A549 (cell line): ENCODE data around the gene MS4A4A. TPM values are rescaled to one million over a fixed set of nuclear protein-coding genes. Genes with fewer than 3 reads are reported as not detected.

Source experiments
- ATAC-seq, 2 experiments: fragments of 200-7000 bp in 1 of 2; fragments of >200 bp in 1 of 2; cut with Nextera tagmentation in 1 of 2; cut with Tn5 transposase in 1 of 2; 3 replicates each; pipeline versions ENCODE4 v1.8.0 to v1.9.1; 2018 to 2020; ENCODE audit warnings: mild to moderate bottlenecking in 1 of 2, moderate library complexity in 1 of 2
- CTCF ChIA-PET: fragments of 300-600 bp; sonication (Branson Sonifier 250); formaldehyde crosslinking; extraction: SDS; loops from one replicate; lab custom pipeline; 2021; ENCODE audit warnings: antibody characterized with exemption, inconsistent platforms; lab: Yijun Ruan, JAX
- POLR2A ChIA-PET: fragments of 350-600 bp; formaldehyde crosslinking; extraction: SDS; loops from one replicate; lab custom pipeline; 2021; ENCODE audit warnings: antibody characterized with exemption, inconsistent platforms; lab: Yijun Ruan, JAX
- DNase-seq, 2 experiments: peaks; one replicate each; pipeline versions ENCODE4 v3.0.0 to v3.0.0-alpha.2; 2011 to 2016; ENCODE audit warnings: low read depth in 1 of 2, low spot score in 1 of 2
- FAIRE-seq: peaks from 2 replicates; lab custom pipeline; 2011; peaks lifted over from hg19 to GRCh38; lab: Jason Lieb, UNC
- H3K27ac ChIP-seq, 2 experiments: fragments of >200 bp; sonication (Bioruptor Twin); formaldehyde crosslinking; 3 replicates each; pipeline ENCODE4 v1.5.1; 2016 to 2017
- H3K4me1 ChIP-seq: fragments of >200 bp; sonication (Bioruptor Twin); formaldehyde crosslinking; 3 replicates; pipeline ENCODE4 v1.6.1; 2016
- H3K4me2 ChIP-seq: fragments of >200 bp; sonication (Bioruptor Twin); formaldehyde crosslinking; 3 replicates; pipeline ENCODE4 v1.6.1; 2016
- H3K4me3 ChIP-seq: fragments of >200 bp; sonication (Bioruptor Twin); formaldehyde crosslinking; 3 replicates; pipeline ENCODE4 v1.5.1; 2016
- H3K9me3 ChIP-seq: fragments of >200 bp; sonication (Bioruptor Twin); formaldehyde crosslinking; 3 replicates; pipeline ENCODE4 v1.6.1; 2016
- BCL3 ChIP-seq: fragments of >200 bp; sonication (Bioruptor Twin); formaldehyde crosslinking; IDR thresholded peaks from 3 replicates; pipeline ENCODE4 v1.6.1; 2016
- BHLHE40 ChIP-seq: IDR thresholded peaks from 2 replicates; pipeline ENCODE4 v1.6.1; 2012; ENCODE audit warnings: low read depth, low read length, inconsistent platforms
- CBX2 ChIP-seq: fragments of 200-600 bp; sonication (generic); IDR thresholded peaks from 2 replicates; pipeline ENCODE4 v1.6.1; 2016; ENCODE audit warnings: low read depth, mild to moderate bottlenecking, borderline replicate concordance
- CEBPB ChIP-seq, 2 experiments: fragments of >200 bp in 1 of 2; sonication (Bioruptor Twin) in 1 of 2; formaldehyde crosslinking in 1 of 2; IDR thresholded peaks; 2 replicates each; pipeline ENCODE4 v1.6.1; 2012 to 2016
- CHD2 ChIP-seq: fragments of 150-350 bp; IDR thresholded peaks from 2 replicates; pipeline ENCODE4 v1.6.1; 2014; ENCODE audit warnings: low read length; ENCODE audit not compliant: partially characterized antibody
- CHD4 ChIP-seq: fragments of 200-600 bp; sonication (generic); IDR thresholded peaks from 2 replicates; pipeline ENCODE4 v1.6.1; 2016; ENCODE audit warnings: antibody characterized with exemption, mild to moderate bottlenecking, borderline replicate concordance
- E2F6 ChIP-seq: IDR thresholded peaks from 2 replicates; pipeline ENCODE4 v1.6.1; 2012; ENCODE audit warnings: low read depth, borderline replicate concordance
- EHF ChIP-seq: fragments of 250-450 bp; sonication (Bioruptor Pico); IDR thresholded peaks from 2 replicates; pipeline ENCODE4 v1.5.0; 2020; ENCODE audit warnings: mild to moderate bottlenecking
- FOSB ChIP-seq: fragments of 250-450 bp; sonication (Bioruptor Pico); IDR thresholded peaks from 2 replicates; pipeline ENCODE4 v1.5.0; 2020; ENCODE audit warnings: mild to moderate bottlenecking, moderate library complexity
- FOSL2 ChIP-seq, 2 experiments: fragments of 450-650 bp in 1 of 2; fragments of >200 bp in 1 of 2; sonication (Bioruptor Twin) in 1 of 2; formaldehyde crosslinking; IDR thresholded peaks; 2 replicates each; pipeline versions ENCODE4 v1.5.0 to v1.6.1; 2016 to 2020; ENCODE audit warnings: mild to moderate bottlenecking in 1 of 2, moderate library complexity in 1 of 2
- HDAC2 ChIP-seq: fragments of 200-600 bp; sonication (generic); IDR thresholded peaks from 2 replicates; pipeline ENCODE4 v1.6.1; 2016
- HEYL ChIP-seq: fragments of 250-450 bp; sonication (Bioruptor Pico); IDR thresholded peaks from 2 replicates; pipeline ENCODE4 v1.8.0; 2021; ENCODE audit warnings: mild to moderate bottlenecking, moderate library complexity
- HMGXB4 ChIP-seq: fragments of 250-450 bp; sonication (Bioruptor Pico); IDR thresholded peaks from 2 replicates; pipeline ENCODE4 v1.5.0; 2021; ENCODE audit warnings: mild to moderate bottlenecking, moderate library complexity, borderline replicate concordance
- HOXB13 ChIP-seq: fragments of 250-450 bp; sonication (Bioruptor Pico); IDR thresholded peaks from 2 replicates; pipeline ENCODE4 v1.5.0; 2020; ENCODE audit warnings: low read depth, mild to moderate bottlenecking, moderate library complexity
- HOXB5 ChIP-seq: fragments of 250-450 bp; sonication (Bioruptor Pico); IDR thresholded peaks from 2 replicates; pipeline ENCODE4 v1.5.0; 2020; ENCODE audit warnings: mild to moderate bottlenecking, moderate library complexity
- KDM1A ChIP-seq: fragments of 200-600 bp; sonication (generic); IDR thresholded peaks from 2 replicates; pipeline ENCODE4 v1.6.1; 2016; ENCODE audit warnings: low read depth, mild to moderate bottlenecking
- MYC ChIP-seq: IDR thresholded peaks from 2 replicates; pipeline ENCODE4 v1.6.1; 2012; ENCODE audit warnings: mild to moderate bottlenecking, inconsistent platforms, low read length, improper control_type of control experiment, borderline replicate concordance
- NFE2L2 ChIP-seq: fragments of 150-350 bp; conservative IDR thresholded peaks from 2 replicates; pipeline ENCODE4 v1.6.1; 2014; ENCODE audit warnings: low read length
- PHF8 ChIP-seq: fragments of 200-600 bp; sonication (generic); IDR thresholded peaks from 2 replicates; pipeline ENCODE4 v1.6.1; 2016; ENCODE audit warnings: low read depth, mild to moderate bottlenecking, antibody characterized with exemption, moderate library complexity, borderline replicate concordance
- POLR2A ChIP-seq: IDR thresholded peaks from 2 replicates; pipeline ENCODE4 v1.6.1; 2012; ENCODE audit warnings: mild to moderate bottlenecking, low read length
- RAD21 ChIP-seq, 2 experiments: fragments of >200 bp in 1 of 2; sonication (Bioruptor Twin) in 1 of 2; formaldehyde crosslinking in 1 of 2; IDR thresholded peaks in 1 of 2; conservative IDR thresholded peaks in 1 of 2; 2 replicates in 1 of 2; 3 replicates in 1 of 2; pipeline ENCODE4 v1.6.1; 2012 to 2018; ENCODE audit warnings: inconsistent platforms in 1 of 2
- RNF2 ChIP-seq: fragments of 200-600 bp; sonication (generic); IDR thresholded peaks from 2 replicates; pipeline ENCODE4 v1.6.1; 2016; ENCODE audit warnings: low read depth, mild to moderate bottlenecking, antibody characterized with exemption, moderate library complexity, borderline replicate concordance
- SMC3 ChIP-seq: fragments of >200 bp; sonication (Bioruptor Twin); formaldehyde crosslinking; IDR thresholded peaks from 3 replicates; pipeline ENCODE4 v1.6.1; 2018; ENCODE audit warnings: inconsistent platforms
- SREBF2 ChIP-seq: fragments of 450-650 bp; IDR thresholded peaks from 2 replicates; pipeline ENCODE4 v1.6.1; 2014; ENCODE audit warnings: mild to moderate bottlenecking, moderate library complexity
- TP53 ChIP-seq: fragments of 250-450 bp; sonication (Bioruptor Pico); IDR thresholded peaks from 2 replicates; pipeline ENCODE4 v1.5.0; 2021; ENCODE audit warnings: mild to moderate bottlenecking, moderate library complexity
- ZNF302 ChIP-seq: fragments of 250-450 bp; sonication (Bioruptor Pico); IDR thresholded peaks from 2 replicates; pipeline ENCODE4 v1.9.0; 2021; ENCODE audit warnings: inconsistent platforms, mild to moderate bottlenecking, moderate library complexity
- ZSCAN20 ChIP-seq: fragments of 250-450 bp; sonication (Bioruptor Pico); IDR thresholded peaks from 2 replicates; pipeline ENCODE4 v1.8.0; 2022; ENCODE audit warnings: mild to moderate bottlenecking, moderate library complexity
- WGBS: methylation state at CpG from one replicate; pipeline ENCODE4 v1.1.6; 2017; ENCODE audit errors: missing lambda C conversion rate; 5-methylcytosine and 5-hydroxymethylcytosine counted together
- polyA plus RNA-seq, 4 experiments: library from polyadenylated mRNA; depleted of rRNA in 3 of 4; stranded (reverse); fragments of >200 nt; fragmentation: RNase III in 1 of 4; extraction: RNeasy Plus Mini Kit Qiagen cat#74134 plus additional on column Dnase treatment in 1 of 4; gene quantifications; 2 replicates in 3 of 4; 3 replicates in 1 of 4; pipeline ENCODE4 v1.2.3, GENCODE V29; 2011 to 2017

MS4A4A gene
- polyA plus RNA-seq, 2 of the 4 experiments (the other 2 are of a cell fraction): not detected

- no peak for ATAC-seq
- DNase-seq: no peak
- no peaks in the 10 kb centered on the region for H3K9me3 ChIP-seq
- CTCF ChIA-PET: interaction anchor here (0.6 to 3.3 kb wide), 5 partner anchors 20 to 798 kb away, joined by 3 to 18 read pairs (median 3); partner anchors contain the start of gene MS4A15
- H3K4me3 ChIP-seq: no peak overlapping the region
- H3K4me1 ChIP-seq: no peaks in the 10 kb centered on the region
- 62% methylated on average over 2 of the region's 2 CpGs for WGBS
- TF ChIP-seq CHD4: no peak
- no peak for TF ChIP-seq TP53 (CRISPR knock-in tag)
- no peak for TF ChIP-seq BCL3
- TF ChIP-seq HOXB5 (CRISPR knock-in tag): no peak
- TF ChIP-seq FOSL2 (IDR thresholded peaks at IDR 0.05): no peak
- TF ChIP-seq FOSL2 (CRISPR knock-in tag; IDR thresholded peaks at IDR 0.05): no peak
- TF ChIP-seq BHLHE40: no peak
- no peak for TF ChIP-seq HOXB13 (CRISPR knock-in tag)
- TF ChIP-seq FOSB: no peak
- no peak for TF ChIP-seq CHD2
- TF ChIP-seq MYC: no peak
- TF ChIP-seq RAD21 (conservative IDR thresholded peaks at IDR 0.05 in 1 of 2, IDR thresholded peaks at IDR 0.05 in 1 of 2): no peak
- no peak for TF ChIP-seq ZNF302 (CRISPR knock-in tag)
- TF ChIP-seq CBX2: no peak
- TF ChIP-seq RNF2: no peak
- no peak for TF ChIP-seq POLR2A
- no peak for TF ChIP-seq ZSCAN20
- no peak for TF ChIP-seq SREBF2
- H3K27ac ChIP-seq: no peak overlapping the region
- POLR2A ChIA-PET: no interaction called here
- no peak for FAIRE-seq
- H3K4me2 ChIP-seq: no peak overlapping the region
These were observed 63.7 kb downstream of the MS4A4A start for GRCh38 chr11:60344146-60344545.

GRCh38 chr11:60345489-60345888, 65.0 kb downstream of the MS4A4A start:
- FAIRE-seq (no peak), ATAC-seq (peak in 1 of 2 experiments; percentile 51; a peak in 1 of 6 replicates), DNase-seq (peak in 1 of 2 experiments; percentile 6)
- Histone ChIP-seq H3K4me3 (no peak overlapping the region), H3K4me1 (no peaks in the 10 kb centered on the region), H3K4me2 (no peak overlapping the region), H3K9me3 (no peaks in the 10 kb centered on the region), H3K27ac (no peak overlapping the region)
- TF ChIP-seq HMGXB4 (CRISPR knock-in tag) (no peak), SMC3 (no peak), EHF (no peak), HDAC2 (no peak)
- POLR2A ChIA-PET: no interaction called here
- CTCF ChIA-PET: interaction anchor here (0.7 to 3.3 kb wide), 4 partner anchors 9 to 411 kb away, joined by 3 to 18 read pairs (median 4); partner anchors contain the start of gene MS4A15

GRCh38 chr11:60347084-60347797, 66.8 kb downstream of the MS4A4A start:
- ATAC-seq: no peak
- no peak overlapping the region for H3K4me2 ChIP-seq
- no peak for FAIRE-seq
- H3K4me3 ChIP-seq: no peak overlapping the region
- CTCF ChIA-PET: interaction anchor here (3.0 kb wide), 1 partner anchor 16 kb away, joined by 14 read pairs; no protein-coding TSS in a partner anchor
- no peaks in the 10 kb centered on the region for H3K4me1 ChIP-seq
- H3K27ac ChIP-seq: no peak overlapping the region
- WGBS: 6% methylated on average over 2 of the region's 2 CpGs
- H3K9me3 ChIP-seq: no peaks in the 10 kb centered on the region
- TF ChIP-seq E2F6 (no peak), HOXB13 (CRISPR knock-in tag) (no peak), CEBPB (IDR thresholded peaks at IDR 0.05) (no peak), KDM1A (no peak), PHF8 (no peak), HEYL (CRISPR knock-in tag) (no peak), MYC (no peak), NFE2L2 (no peak)
- TF ChIP-seq, all 56 proteins: peak for 0
- POLR2A ChIA-PET: no interaction called here
- DNase-seq: no peak
